Astrocyte of the spinal cord (primary cell): ENCODE measurements around the gene C3orf70.

Source experiments
- DNase-seq: peaks from one replicate; pipeline ENCODE4 v3.0.0; 2011; ENCODE audit warnings: low read depth, low spot score
- H3K4me3 ChIP-seq: 2 replicates; pipeline ENCODE4 v1.5.1; 2011; ENCODE audit warnings: low read depth, mild to moderate bottlenecking, low read length, moderate library complexity
- in situ Hi-C: cut with HindIII; loops from 2 replicates; pipeline ENCODE4 v1.10.0; 2017; ENCODE audit warnings: low sequenced_read_pairs
- TF ChIP-seq, protein P1 (sequence below): IDR thresholded peaks from 2 replicates; pipeline ENCODE4 v1.5.1; 2012; ENCODE audit warnings: low read depth, mild to moderate bottlenecking, low read length, inconsistent platforms

Gene C3orf70

DNA sequence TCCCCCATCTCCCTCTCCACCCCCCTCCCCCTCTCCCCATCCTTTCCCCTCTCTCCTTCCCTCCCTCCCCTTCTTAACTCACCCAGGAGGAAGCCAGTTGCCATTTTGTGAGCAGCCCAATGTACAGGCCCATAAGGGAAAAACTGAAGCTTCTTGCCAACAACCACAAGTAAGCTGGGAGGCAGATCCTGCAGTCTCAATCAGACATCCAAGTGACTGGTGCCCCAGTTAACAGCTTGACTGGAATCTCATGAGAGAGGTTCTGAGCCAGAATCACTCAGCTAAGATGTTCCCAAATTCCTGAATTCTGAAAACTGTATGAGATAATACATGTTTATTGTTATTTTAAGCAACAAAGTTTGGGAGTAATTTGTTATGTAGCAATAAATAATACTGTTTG, 90.7 kb downstream of the C3orf70 start:
- DNase-seq = no peak
- TF ChIP-seq, protein P1, sequence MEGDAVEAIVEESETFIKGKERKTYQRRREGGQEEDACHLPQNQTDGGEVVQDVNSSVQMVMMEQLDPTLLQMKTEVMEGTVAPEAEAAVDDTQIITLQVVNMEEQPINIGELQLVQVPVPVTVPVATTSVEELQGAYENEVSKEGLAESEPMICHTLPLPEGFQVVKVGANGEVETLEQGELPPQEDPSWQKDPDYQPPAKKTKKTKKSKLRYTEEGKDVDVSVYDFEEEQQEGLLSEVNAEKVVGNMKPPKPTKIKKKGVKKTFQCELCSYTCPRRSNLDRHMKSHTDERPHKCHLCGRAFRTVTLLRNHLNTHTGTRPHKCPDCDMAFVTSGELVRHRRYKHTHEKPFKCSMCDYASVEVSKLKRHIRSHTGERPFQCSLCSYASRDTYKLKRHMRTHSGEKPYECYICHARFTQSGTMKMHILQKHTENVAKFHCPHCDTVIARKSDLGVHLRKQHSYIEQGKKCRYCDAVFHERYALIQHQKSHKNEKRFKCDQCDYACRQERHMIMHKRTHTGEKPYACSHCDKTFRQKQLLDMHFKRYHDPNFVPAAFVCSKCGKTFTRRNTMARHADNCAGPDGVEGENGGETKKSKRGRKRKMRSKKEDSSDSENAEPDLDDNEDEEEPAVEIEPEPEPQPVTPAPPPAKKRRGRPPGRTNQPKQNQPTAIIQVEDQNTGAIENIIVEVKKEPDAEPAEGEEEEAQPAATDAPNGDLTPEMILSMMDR = no peak
- no peak overlapping the region for H3K4me3 ChIP-seq
- in situ Hi-C loops = no loop called here

DNA sequence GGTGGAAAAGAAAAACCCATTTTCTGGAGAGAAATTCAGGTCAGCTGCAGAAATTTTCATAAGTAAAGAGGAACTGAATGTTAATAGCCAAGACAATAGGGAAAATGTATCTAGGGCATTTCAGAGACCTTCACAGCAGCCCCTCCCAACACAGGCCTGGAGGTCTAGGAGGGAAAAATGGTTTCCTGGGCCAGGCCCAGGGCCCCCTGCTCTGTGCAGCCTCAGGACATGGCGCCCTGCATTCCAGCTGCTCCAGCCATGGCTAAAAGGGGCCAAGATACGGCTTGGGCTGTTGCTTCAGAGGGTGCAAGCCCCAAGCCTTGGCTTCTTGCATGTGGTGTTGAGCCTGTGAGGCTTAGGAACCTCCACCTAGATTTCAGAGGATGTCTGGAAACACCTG, 92.2 kb downstream of the C3orf70 start:
- no peak overlapping the region for H3K4me3 ChIP-seq
- in situ Hi-C loops = no loop called here
- TF ChIP-seq, protein P1 = no peak
- DNase-seq = no peak

DNA sequence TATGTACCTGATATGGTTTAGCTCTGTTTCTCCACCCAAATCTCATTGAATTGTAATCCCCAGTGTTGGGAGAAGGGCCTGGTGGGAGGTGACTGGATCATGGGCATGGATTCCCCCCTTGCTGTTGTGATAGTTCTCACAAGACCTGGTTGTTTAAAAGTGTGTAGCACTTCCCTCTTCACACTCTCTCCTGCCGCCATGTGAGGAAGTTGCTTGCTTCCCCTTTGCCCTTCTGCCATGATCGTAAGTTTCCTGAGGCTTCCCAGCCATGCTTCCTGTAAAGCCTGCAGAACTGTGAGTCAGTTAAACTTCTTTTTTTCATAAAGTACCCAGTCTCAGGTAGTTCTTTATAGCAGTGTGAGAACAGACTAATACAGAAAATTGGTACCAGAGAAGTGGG, 93.1 kb downstream of the C3orf70 start:
- DNase-seq = no peak
- TF ChIP-seq, protein P1 = no peak
- no peak overlapping the region for H3K4me3 ChIP-seq
- in situ Hi-C loops = no loop called here

DNA sequence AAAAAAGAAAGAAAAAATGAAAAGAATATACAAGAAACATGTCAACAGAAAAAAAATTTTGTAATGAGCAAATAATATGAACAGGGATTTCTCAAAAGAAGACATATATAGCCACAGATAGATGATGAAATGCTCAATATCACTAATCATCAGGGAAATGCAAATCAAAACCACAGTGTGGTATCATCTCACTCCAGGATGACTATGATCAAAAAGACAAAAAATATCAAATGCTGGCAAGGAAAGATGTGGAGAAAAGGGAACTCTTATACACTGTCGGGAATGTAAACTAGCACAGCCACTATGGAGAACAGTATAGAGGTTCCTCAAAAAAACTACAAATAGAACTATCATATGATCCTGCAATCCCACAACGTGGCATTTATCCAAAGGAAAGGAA, 94.1 kb downstream of the C3orf70 start:
- DNase-seq = no peak
- TF ChIP-seq, protein P1 = no peak
- H3K4me3 ChIP-seq = no peak overlapping the region
- in situ Hi-C loops = no loop called here

DNA sequence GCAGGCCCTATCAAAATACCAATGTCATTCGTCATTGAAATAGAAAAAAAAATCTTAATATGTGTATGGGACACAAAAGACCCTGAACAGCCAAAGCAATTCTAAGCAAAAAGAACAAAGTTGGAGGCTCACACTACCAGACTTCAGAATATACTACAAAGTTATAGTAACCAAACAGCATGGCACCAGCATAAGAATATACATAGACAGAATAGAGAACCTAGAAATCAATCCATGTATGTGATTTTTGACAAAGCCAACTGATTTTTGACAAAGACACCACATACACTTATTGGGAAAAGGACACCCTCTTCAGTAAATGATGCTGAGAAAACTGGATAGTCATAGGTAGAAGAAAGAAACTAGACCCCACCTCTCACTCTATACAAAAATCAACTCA, 95.0 kb downstream of the C3orf70 start:
- in situ Hi-C loops = no loop called here
- TF ChIP-seq, protein P1 = no peak
- H3K4me3 ChIP-seq = no peak overlapping the region
- no peak for DNase-seq

DNA sequence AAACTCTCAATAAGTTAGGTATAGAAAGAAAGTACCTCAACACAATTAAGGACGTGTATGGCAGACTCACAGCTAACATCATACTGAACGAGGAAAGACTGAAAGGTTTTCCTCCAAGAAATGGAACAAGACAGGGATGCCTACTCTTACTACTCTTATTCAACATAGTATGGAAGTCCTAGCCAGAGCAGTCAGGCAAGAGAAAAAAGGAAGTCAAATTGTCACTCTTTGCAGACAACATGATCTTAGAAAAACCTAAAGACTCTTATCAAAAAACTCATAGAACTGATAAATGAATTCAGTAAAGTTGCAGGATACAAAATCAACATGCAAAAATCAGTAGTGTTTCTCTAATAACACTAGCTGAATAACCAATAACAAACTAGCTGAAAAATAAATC, 96.0 kb downstream of the C3orf70 start:
- H3K4me3 ChIP-seq = no peak overlapping the region
- DNase-seq = no peak
- TF ChIP-seq, protein P1 = no peak
- in situ Hi-C loops = no loop called here

DNA sequence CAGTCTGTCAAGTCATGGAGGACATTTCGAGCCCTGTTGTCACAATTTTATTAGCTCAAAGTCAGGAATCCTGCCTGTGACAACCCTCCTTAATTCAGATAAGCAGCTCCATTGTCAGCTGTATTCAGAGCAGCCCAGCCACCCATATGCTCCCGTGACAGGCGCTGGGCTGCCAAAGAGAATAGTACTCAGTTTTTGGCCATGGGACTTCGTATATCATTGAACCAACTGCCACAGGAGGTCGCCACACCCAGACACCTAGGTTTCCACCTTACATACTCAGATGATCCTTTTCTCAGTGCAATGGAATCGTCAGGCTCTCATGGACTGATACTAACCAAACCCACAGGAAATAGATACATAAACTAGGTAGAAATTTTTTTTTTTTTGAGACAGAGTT, 100.2 kb downstream of the C3orf70 start:
- DNase-seq = no peak
- TF ChIP-seq, protein P1 = no peak
- in situ Hi-C loops = no loop called here
- H3K4me3 ChIP-seq = no peak overlapping the region
